ENCODE results near the gene GJC2. TPM values are rescaled to one million over a fixed set of nuclear protein-coding genes. Genes with fewer than 3 reads are reported as not detected.

Gene GJC2
- total RNA-seq, 1 donor from 2014 or later: 6.0 TPM

DNA sequence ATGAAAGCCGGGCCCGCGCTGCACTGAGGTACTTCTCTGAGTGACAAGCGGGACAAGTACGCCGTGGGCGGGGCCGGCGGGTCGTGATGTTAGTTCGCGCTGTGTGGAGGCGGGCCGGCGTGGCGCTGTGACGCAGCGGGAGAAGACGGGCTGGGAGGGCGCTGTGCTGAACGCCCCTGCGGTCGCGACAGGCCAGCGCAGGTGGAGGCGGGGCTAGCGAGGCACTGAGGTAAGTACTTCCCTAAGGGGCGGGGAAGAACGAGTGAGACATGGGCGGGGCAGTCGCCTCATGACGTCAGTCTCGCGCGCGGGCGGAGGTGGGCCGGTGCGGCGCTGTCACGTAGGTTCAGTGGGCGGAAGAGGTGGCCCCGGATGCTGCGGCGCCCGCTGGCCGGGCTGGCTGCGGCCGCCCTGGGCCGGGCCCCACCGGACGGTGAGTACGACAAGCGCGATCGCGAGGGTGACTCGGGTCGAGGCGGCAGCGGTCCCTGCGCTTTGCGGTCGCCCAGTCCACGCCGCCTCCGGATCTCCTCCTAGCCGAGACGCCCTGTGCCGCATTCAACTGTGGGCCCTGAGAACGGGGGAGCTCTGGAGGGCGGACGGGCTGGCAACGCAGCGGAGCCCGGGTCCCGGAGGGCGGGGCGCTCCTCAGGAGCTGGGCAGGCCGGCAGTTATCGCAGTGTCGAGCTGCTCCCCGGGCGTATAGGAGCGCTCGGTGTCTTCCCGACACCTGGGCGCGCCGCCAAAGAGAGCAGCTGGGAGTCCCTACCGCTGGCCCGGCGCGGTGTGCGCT lies 9.6 kb upstream of the GJC2 start, which contains the start of gene GUK1:
GUK1 (plus strand) TSS at position 349 of the 793 bp plus-strand sequence; CDS start at position 373, 24 bp downstream.
- Histone ChIP-seq H3K4me3 (peak within 1 kb of the TSS; percentile 77), H3K4me1 (peaks cover 43% of the 10 kb centered on the region), H3K36me3 (peaks cover 11% of the 10 kb centered on the region), H3K27ac (peak within 1 kb of the TSS; percentile 99), H3K9me3 (no peaks in the 10 kb centered on the region), H3K27me3 (ENCODE audit: low read depth) (no peaks in the 10 kb centered on the region)
- intact Hi-C loops (cut with DNase I): no loop called here
- TF ChIP-seq, protein P1, sequence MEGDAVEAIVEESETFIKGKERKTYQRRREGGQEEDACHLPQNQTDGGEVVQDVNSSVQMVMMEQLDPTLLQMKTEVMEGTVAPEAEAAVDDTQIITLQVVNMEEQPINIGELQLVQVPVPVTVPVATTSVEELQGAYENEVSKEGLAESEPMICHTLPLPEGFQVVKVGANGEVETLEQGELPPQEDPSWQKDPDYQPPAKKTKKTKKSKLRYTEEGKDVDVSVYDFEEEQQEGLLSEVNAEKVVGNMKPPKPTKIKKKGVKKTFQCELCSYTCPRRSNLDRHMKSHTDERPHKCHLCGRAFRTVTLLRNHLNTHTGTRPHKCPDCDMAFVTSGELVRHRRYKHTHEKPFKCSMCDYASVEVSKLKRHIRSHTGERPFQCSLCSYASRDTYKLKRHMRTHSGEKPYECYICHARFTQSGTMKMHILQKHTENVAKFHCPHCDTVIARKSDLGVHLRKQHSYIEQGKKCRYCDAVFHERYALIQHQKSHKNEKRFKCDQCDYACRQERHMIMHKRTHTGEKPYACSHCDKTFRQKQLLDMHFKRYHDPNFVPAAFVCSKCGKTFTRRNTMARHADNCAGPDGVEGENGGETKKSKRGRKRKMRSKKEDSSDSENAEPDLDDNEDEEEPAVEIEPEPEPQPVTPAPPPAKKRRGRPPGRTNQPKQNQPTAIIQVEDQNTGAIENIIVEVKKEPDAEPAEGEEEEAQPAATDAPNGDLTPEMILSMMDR (IDR thresholded peaks at IDR 0.05): peak; percentile 54
- DNase-seq (peak; percentile 100), ATAC-seq (peak; percentile 96)

DNA sequence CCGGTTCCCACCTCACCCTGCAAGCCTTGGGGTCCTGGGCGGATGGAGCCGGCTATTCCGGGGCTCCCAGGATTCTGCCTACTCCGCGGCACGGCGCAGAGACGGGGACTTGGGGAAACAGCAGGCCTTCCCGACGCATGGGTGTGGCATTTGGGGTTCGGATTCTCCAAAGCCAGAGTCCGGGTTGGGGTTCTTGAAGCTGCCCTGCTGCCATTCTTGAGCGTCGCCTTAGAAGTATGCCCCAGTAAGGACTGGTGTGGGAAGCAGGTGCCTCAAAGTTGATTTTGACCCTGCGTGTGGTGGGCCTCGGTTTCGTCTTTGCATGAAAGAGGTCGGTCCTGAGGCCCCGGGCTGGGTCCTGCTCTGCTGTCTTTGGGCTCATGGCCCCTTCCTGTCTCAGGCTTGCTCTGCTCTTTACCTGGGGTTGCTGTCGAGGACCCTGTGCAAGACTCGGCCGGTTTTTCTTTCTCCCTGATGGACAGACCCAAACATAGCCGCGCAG lies 9.0 kb upstream of the GJC2 start:
- peaks cover 18% of the 10 kb centered on the region for H3K36me3 ChIP-seq
- H3K27ac ChIP-seq: peak overlapping the region; percentile 99
- no peaks in the 10 kb centered on the region for H3K9me3 ChIP-seq
- TF ChIP-seq, protein P1 (IDR thresholded peaks at IDR 0.05): no peak
- H3K4me3 ChIP-seq: peak overlapping the region; percentile 77
- DNase-seq (no peak), ATAC-seq (no peak)
- peaks cover 48% of the 10 kb centered on the region for H3K4me1 ChIP-seq
- intact Hi-C loops (cut with DNase I): no loop called here
- no peaks in the 10 kb centered on the region for H3K27me3 ChIP-seq (ENCODE audit: low read depth)

DNA sequence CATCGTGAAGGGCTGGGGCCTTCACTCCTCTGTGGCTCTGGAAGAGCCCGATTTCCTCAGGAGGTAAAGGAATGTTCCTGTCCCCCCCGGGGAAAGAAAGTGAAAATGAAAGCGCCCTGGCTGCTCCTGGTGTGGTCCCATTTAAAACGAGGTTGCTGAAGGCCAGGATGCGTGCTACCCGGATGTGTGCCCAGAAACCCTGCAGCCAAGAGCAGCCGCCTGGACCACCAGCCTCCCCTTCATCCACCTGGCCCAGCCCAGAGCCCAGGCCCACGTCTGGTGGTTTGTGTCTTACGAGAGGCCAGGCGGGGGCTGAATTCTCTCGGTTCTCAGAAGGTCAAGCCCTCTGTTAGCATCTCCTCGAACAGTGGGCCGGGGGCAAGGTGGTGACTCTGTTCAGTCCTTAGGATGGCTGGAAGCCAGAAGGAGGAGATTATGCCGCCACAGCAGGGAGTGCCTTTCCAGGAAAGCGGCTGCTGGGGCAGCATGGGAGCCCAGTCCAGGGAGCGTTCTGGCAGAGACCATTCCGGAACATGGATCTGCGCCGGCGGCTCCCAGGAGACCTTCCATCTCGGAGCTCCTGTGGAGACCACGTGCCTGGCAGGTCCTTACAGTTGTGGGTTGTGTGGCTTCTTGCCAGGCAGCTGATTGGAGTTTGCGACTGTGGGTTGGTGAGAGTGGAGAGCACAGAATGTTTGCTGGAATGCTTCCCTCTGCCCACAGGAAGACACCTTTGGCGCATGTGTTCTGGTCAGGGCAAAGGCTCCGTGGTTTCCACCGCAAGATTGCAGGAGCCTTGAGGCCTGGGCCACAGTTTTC lies 8.3 kb upstream of the GJC2 start:
- peaks cover 24% of the 10 kb centered on the region for H3K36me3 ChIP-seq
- H3K9me3 ChIP-seq: no peaks in the 10 kb centered on the region
- peak in 1 of 2 donors; percentile 2 for ATAC-seq
- H3K27me3 ChIP-seq (ENCODE audit: low read depth): no peaks in the 10 kb centered on the region
- DNase-seq: peak; percentile 55
- peak overlapping the region; percentile 99 for H3K27ac ChIP-seq
- TF ChIP-seq, protein P1 (IDR thresholded peaks at IDR 0.05): no peak
- peaks cover 48% of the 10 kb centered on the region for H3K4me1 ChIP-seq
- peak overlapping the region; percentile 77 for H3K4me3 ChIP-seq
- intact Hi-C loops (cut with DNase I): no loop called here

DNA sequence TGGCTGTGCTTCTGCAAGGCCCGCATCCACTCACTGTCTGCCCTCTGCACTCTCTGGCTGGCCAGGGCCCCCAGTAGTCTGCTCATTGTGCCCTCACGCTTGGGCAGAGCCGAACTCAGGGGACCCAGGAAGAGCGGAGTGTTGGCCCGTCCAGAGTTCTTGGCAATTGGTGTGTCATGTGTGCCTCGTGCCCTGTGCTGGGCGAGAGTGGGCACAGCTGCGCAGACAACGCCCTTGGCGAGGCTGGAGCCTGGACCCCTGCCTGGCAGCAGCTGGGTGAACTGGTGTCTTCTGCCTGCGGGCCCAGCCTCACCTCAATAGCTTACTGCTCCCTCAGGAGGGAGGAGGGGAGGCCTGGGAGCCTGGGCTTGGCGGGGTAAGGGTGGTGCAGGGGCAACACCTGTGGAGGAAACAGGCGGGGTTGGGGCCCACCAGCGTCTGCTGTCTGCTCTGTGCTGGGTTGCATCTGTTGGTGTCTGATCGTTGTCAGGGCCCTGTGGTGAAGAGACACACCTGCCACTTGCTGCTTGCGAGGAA lies 7.5 kb upstream of the GJC2 start:
- Histone ChIP-seq H3K36me3 (peaks cover 32% of the 10 kb centered on the region), H3K27me3 (ENCODE audit: low read depth) (no peaks in the 10 kb centered on the region), H3K4me1 (peaks cover 48% of the 10 kb centered on the region), H3K27ac (peak overlapping the region; percentile 99), H3K9me3 (no peaks in the 10 kb centered on the region), H3K4me3 (peak overlapping the region; percentile 77)
- intact Hi-C loops (cut with DNase I): no loop called here
- TF ChIP-seq, protein P1 (IDR thresholded peaks at IDR 0.05): no peak
- no peak for DNase-seq
- ATAC-seq: no peak

DNA sequence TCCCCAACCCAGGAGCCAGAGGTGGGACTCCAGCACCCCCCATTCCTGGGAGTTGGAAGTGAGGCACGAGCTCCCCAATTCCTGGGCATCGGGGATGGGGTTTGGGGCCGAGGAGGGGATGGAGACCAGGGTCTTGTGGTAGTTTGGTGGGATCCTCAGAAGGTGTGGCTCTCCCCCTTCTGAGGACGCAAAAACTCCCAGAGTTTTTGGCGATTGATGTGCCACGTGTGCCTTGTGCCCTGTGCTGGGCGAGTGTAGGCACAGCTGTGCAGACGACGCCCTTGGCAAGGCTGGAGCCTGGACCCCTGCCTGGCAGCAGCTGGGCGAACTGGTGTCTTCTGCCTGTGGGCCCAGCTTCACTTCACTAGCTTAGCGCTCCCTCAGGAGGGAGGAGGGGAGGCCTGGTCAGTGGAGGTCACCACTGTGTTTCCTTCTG lies 7.0 kb upstream of the GJC2 start:
- Histone ChIP-seq H3K4me3 (peak overlapping the region; percentile 77), H3K27me3 (ENCODE audit: low read depth) (no peaks in the 10 kb centered on the region), H3K27ac (peak overlapping the region; percentile 99), H3K9me3 (no peaks in the 10 kb centered on the region), H3K4me1 (peaks cover 48% of the 10 kb centered on the region), H3K36me3 (peaks cover 37% of the 10 kb centered on the region)
- intact Hi-C loops (cut with DNase I): no loop called here
- DNase-seq (no peak), ATAC-seq (no peak)
- TF ChIP-seq, protein P1 (IDR thresholded peaks at IDR 0.05): no peak

Measured in lower lobe of right lung (tissue), 2 donors.